ENCODE results near the gene CNEP1R1. TPM values are rescaled to one million over a fixed set of nuclear protein-coding genes. Genes with fewer than 3 reads are reported as not detected.

The CNEP1R1 gene
- total and polyA plus RNA-seq, 2 of the 8 experiments (the other 6 are each of a cell fraction or from before 2014, with no cell fraction given) = 10.6 to 13.6 TPM

GRCh38 chr16:50066482-50067289 lies 41.7 kb downstream of the CNEP1R1 start:
- Histone ChIP-seq H4K20me1 (replicated peaks in 1 of 2; ENCODE audit: control insufficient read depth in 1 of 2, insufficient read depth in 2 of 2, low read length in 2 of 2) (peaks cover 0 to 6% of the 10 kb centered on the region in 2 experiments), H4K91ac (replicated peaks; ENCODE audit: insufficient read length, low read length) (no peak overlapping the region), H3K79me2 (ENCODE audit: control insufficient read depth in 1 of 2, insufficient read depth in 2 of 2, low read length in 2 of 2) (peaks cover 0 to 18% of the 10 kb centered on the region in 2 experiments; a peak in 2 of 4 replicates), H3K9ac (replicated peaks in 1 of 4; ENCODE audit: extremely low read depth in 1 of 4, low read depth in 3 of 4, low read length in 3 of 4) (peak overlapping the region; percentile 4 to 82 (median 34); a peak in 5 of 7 replicates), H2AFZ (ENCODE audit: low read length) (peak overlapping the region; percentile 36; the same call in 1 of the 2 replicates), H4K5ac (ENCODE audit: insufficient read length, low read depth, low read length) (no peak overlapping the region), H2BK12ac (ENCODE audit: low read depth, low read length) (no peak overlapping the region), H2BK20ac (ENCODE audit: low read length) (no peak overlapping the region), H3K27ac (ENCODE audit: low read depth, low read length) (no peak overlapping the region), H2BK120ac (replicated peaks; ENCODE audit: low read depth, low read length) (no peak overlapping the region), H2BK5ac (ENCODE audit: low read depth, low read length) (peak overlapping the region; percentile 85; the same call in 1 of the 2 replicates), H2AK5ac (ENCODE audit: low read depth, low read length) (no peak overlapping the region), H3K4me2 (ENCODE audit: insufficient read depth in 1 of 2, low read depth in 2 of 2, low read length in 2 of 2) (peak overlapping the region; percentile 82 to 94), H2BK15ac (ENCODE audit: low read length) (no peak overlapping the region), H3K4ac (replicated peaks; ENCODE audit: insufficient read length, low read depth, low read length) (no peak overlapping the region), H3K36me3 (ENCODE audit: control insufficient read depth in 2 of 4, insufficient read depth in 4 of 4, low read length in 3 of 4) (peaks cover 2 to 18% (median 13%) of the 10 kb centered on the region in 4 experiments; a peak in 4 of 8 replicates), H3K56ac (replicated peaks; ENCODE audit: insufficient read length, low read depth, low read length) (no peak overlapping the region), H3K4me1 (replicated peaks in 1 of 4; ENCODE audit: control insufficient read depth in 3 of 4, insufficient read depth in 4 of 4, low read length in 3 of 4) (peaks cover 0 to 9% (median 3%) of the 10 kb centered on the region in 4 experiments; a peak in 5 of 7 replicates), H4K8ac (ENCODE audit: extremely low read depth, insufficient read depth, low read length) (no peak overlapping the region; the same call in 1 of the 2 replicates), H3K23me2 (ENCODE audit: low read depth, low read length) (peaks cover 10% of the 10 kb centered on the region), H3K79me1 (ENCODE audit: low read depth, low read length) (no peaks in the 10 kb centered on the region), H3K14ac (ENCODE audit: insufficient read length) (no peak overlapping the region), H3K23ac (ENCODE audit: insufficient read length) (no peak overlapping the region), H3K9me3 (ENCODE audit: insufficient read depth in 2 of 2, low read depth in 1 of 2, low read length in 1 of 2) (no peaks in the 10 kb centered on the region), H3K27me3 (replicated peaks in 1 of 4; ENCODE audit: control insufficient read depth in 3 of 4, extremely low read depth in 1 of 4, insufficient read depth in 3 of 4, low read length in 3 of 4) (no peaks in the 10 kb centered on the region), H3K4me3 (ENCODE audit: extremely low read depth in 1 of 4, insufficient read depth in 2 of 4, low read depth in 3 of 4, low read length in 4 of 4) (peak overlapping the region; percentile 61 to 90 (median 78)), H3K18ac (ENCODE audit: extremely low read depth, low read length) (peak overlapping the region; percentile 48)
- CTCF ChIA-PET (ENCODE audit: partially characterized antibody) = interaction anchor here (0.6 to 4.8 kb wide), 17 partner anchors 8 to 260 kb away, joined by 3 to 35 read pairs (median 4); partner anchors contain the start of gene CNEP1R1
- no peak for DNase-seq (ENCODE audit: low read depth in 1 of 2, low spot score in 2 of 2)
- WGBS, 2 experiments (ENCODE audit: extremely low coverage in 1 of 2, insufficient coverage in 1 of 2, insufficient read length in 1 of 2, insufficient replicate concordance in 2 of 2, low coverage in 1 of 2, low lambda C conversion rate in 2 of 2, missing lambda C conversion rate in 1 of 2) = 29 to 100% methylated on average over 1 to 29 of the region's 34 CpGs
- no peak for FAIRE-seq
- POLR2A ChIA-PET (ENCODE audit: partially characterized antibody) = interaction anchor here (1.3 to 1.7 kb wide), 2 partner anchors 42 to 45 kb away, joined by 3 to 5 read pairs; partner anchors contain the start of gene CNEP1R1
- peak; percentile 29 for TF ChIP-seq ASH2L (IDR thresholded peaks at IDR 0.05; ENCODE audit: low read length)
- TF ChIP-seq CEBPB (IDR thresholded peaks at IDR 0.05; ENCODE audit: low read depth, low read length) = no peak
- no peak for TF ChIP-seq JUND (IDR thresholded peaks at IDR 0.05; ENCODE audit: low read length)
- no peak for TF ChIP-seq EGR1 (IDR thresholded peaks at IDR 0.05; ENCODE audit: borderline replicate concordance, low read depth, low read length)
- no peak for TF ChIP-seq YY1 (IDR thresholded peaks at IDR 0.05; ENCODE audit: low read depth, low read length)
- TF ChIP-seq SIN3A (conservative IDR thresholded peaks at IDR 0.05 in 1 of 2, IDR thresholded peaks at IDR 0.05 in 1 of 2; ENCODE audit: low read depth in 1 of 2, low read length in 2 of 2) = no peak
- no peak for TF ChIP-seq TAF7 (optimal IDR thresholded peaks at IDR 0.05; ENCODE audit: borderline replicate concordance, low read depth, low read length)
- TF ChIP-seq HDAC2 (IDR thresholded peaks at IDR 0.05; ENCODE audit: borderline replicate concordance in 1 of 2, low read depth in 2 of 2, low read length in 2 of 2) = peak in 1 of 2 experiments; percentile 8; a peak in 1 of 4 replicates
- TF ChIP-seq RNF2 (IDR thresholded peaks at IDR 0.05; ENCODE audit: borderline replicate concordance, low read depth, low read length, missing control alignments, poor library complexity, severe bottlenecking) = no peak
- no peak for TF ChIP-seq RBBP5 (IDR thresholded peaks at IDR 0.05; ENCODE audit: borderline replicate concordance, low read depth, low read length)
